Lower lobe of right lung (tissue), 2 donors: Measurements from ENCODE around the gene SMIM1. TPM values are rescaled to one million over a fixed set of nuclear protein-coding genes. Genes with fewer than 3 reads are reported as not detected.

Source experiments
- ATAC-seq, 2 donors: fragments of 200-7000 bp; cut with Tn5 transposase; one replicate each; pipeline ENCODE4 v1.9.1; 2020 to 2022; ENCODE audit warnings: mild to moderate bottlenecking in 2 of 2, moderate library complexity in 2 of 2
- DNase-seq: peaks from one replicate; pipeline ENCODE4 v3.0.0-alpha.2; 2020
- H3K27ac ChIP-seq: fragments of 200-600 bp; one replicate; pipeline ENCODE4 v1.8.0; 2022
- H3K27me3 ChIP-seq: fragments of 200-600 bp; one replicate; pipeline ENCODE4 v1.8.0; 2022; ENCODE audit warnings: low read depth
- H3K36me3 ChIP-seq: fragments of 200-600 bp; one replicate; pipeline ENCODE4 v1.8.0; 2022; ENCODE audit warnings: mild to moderate bottlenecking
- H3K4me1 ChIP-seq: fragments of 200-600 bp; one replicate; pipeline ENCODE4 v1.8.0; 2022
- H3K4me3 ChIP-seq: fragments of 200-600 bp; one replicate; pipeline ENCODE4 v1.8.0; 2022; ENCODE audit warnings: mild to moderate bottlenecking
- H3K9me3 ChIP-seq: fragments of 200-600 bp; one replicate; pipeline ENCODE4 v1.8.0; 2022
- intact Hi-C: fragments of 100-400 bp; cut with DNase I; formaldehyde crosslinking; loops from one replicate; pipeline ENCODE4 v1.11.0; 2022
- total RNA-seq: library from RNA; stranded (reverse); fragmentation: NEBNext Ultra II Directional; extraction: Animal tissue kit (Norgen Biotek cat#: 25700); gene quantifications from one replicate; pipeline ENCODE4 v1.2.1, GENCODE V29; 2021
- TF ChIP-seq, protein P1 (sequence below): fragments of 200-600 bp; IDR thresholded peaks from one replicate; pipeline ENCODE4 v1.8.0; 2022; ENCODE audit warnings: antibody characterized with exemption, mild to moderate bottlenecking
- donor health status: DM: no; HTN: yes; CAD: no; lungs with severe emphysema.

The SMIM1 gene
- total RNA-seq, 1 donor from 2014 or later: 8.5 TPM

DNA sequence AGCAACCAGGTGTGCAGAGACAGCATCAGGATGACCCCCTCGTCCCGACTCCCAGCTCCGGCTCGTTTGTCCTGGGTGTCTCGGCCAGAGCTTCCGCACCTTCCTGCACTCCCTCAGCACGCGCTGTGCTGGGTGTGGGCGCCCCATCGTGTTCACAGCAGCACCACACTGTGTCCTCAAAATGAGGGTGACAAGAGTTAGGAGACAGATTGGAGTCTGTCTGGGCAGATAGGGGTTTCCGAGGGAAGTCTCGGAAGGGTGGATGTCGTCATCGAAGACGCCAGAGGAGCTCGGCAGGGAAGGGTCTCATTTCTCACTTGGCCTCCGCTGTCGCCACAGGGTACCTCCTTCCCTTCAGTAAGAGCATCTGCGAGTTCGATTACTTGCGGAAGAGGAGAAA lies 16.2 kb upstream of the SMIM1 start:
- Histone ChIP-seq H3K4me3 (no peak overlapping the region), H3K27ac (no peak overlapping the region), H3K27me3 (peaks cover 32% of the 10 kb centered on the region), H3K9me3 (no peaks in the 10 kb centered on the region), H3K36me3 (no peaks in the 10 kb centered on the region), H3K4me1 (no peaks in the 10 kb centered on the region)
- intact Hi-C loops: no loop called here
- DNase-seq: no peak
- no peak for ATAC-seq
- TF ChIP-seq, protein P1, sequence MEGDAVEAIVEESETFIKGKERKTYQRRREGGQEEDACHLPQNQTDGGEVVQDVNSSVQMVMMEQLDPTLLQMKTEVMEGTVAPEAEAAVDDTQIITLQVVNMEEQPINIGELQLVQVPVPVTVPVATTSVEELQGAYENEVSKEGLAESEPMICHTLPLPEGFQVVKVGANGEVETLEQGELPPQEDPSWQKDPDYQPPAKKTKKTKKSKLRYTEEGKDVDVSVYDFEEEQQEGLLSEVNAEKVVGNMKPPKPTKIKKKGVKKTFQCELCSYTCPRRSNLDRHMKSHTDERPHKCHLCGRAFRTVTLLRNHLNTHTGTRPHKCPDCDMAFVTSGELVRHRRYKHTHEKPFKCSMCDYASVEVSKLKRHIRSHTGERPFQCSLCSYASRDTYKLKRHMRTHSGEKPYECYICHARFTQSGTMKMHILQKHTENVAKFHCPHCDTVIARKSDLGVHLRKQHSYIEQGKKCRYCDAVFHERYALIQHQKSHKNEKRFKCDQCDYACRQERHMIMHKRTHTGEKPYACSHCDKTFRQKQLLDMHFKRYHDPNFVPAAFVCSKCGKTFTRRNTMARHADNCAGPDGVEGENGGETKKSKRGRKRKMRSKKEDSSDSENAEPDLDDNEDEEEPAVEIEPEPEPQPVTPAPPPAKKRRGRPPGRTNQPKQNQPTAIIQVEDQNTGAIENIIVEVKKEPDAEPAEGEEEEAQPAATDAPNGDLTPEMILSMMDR: no peak

DNA sequence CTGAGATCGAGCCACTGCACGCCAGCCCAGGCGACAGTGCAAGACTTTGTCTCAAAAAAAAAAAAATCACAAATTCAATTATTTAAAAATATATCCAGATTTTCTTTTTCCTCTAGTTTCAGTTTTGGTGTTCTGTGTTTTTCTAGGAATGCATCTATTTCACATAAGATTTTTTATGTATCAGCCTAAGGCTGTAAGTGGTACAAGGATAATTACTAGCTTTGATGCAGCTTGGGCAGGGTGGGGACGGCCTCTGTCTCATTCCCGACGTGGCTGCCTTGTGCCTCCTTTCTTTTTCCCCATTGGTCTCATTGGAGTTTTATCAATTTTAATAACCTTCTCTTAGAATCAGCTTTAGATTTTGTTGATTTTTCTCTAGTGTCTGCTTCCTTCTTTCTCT lies 13.4 kb upstream of the SMIM1 start:
- intact Hi-C loops: no loop called here
- TF ChIP-seq, protein P1: no peak
- H3K4me1 ChIP-seq: no peaks in the 10 kb centered on the region
- ATAC-seq (no peak), DNase-seq (no peak)
- peaks cover 43% of the 10 kb centered on the region for H3K27me3 ChIP-seq
- no peak overlapping the region for H3K4me3 ChIP-seq
- no peaks in the 10 kb centered on the region for H3K9me3 ChIP-seq
- no peak overlapping the region for H3K27ac ChIP-seq
- H3K36me3 ChIP-seq: no peaks in the 10 kb centered on the region

- intact Hi-C loops: no loop called here
- Histone ChIP-seq H3K27me3 (peaks cover 37% of the 10 kb centered on the region), H3K9me3 (no peaks in the 10 kb centered on the region), H3K4me1 (no peaks in the 10 kb centered on the region), H3K27ac (no peak overlapping the region), H3K4me3 (no peak overlapping the region), H3K36me3 (no peaks in the 10 kb centered on the region)
- DNase-seq (no peak), ATAC-seq (no peak)
- TF ChIP-seq, protein P1: no peak
These were observed 12.8 kb upstream of the SMIM1 start for GRCh38 chr1:3759796-3760195.

DNA sequence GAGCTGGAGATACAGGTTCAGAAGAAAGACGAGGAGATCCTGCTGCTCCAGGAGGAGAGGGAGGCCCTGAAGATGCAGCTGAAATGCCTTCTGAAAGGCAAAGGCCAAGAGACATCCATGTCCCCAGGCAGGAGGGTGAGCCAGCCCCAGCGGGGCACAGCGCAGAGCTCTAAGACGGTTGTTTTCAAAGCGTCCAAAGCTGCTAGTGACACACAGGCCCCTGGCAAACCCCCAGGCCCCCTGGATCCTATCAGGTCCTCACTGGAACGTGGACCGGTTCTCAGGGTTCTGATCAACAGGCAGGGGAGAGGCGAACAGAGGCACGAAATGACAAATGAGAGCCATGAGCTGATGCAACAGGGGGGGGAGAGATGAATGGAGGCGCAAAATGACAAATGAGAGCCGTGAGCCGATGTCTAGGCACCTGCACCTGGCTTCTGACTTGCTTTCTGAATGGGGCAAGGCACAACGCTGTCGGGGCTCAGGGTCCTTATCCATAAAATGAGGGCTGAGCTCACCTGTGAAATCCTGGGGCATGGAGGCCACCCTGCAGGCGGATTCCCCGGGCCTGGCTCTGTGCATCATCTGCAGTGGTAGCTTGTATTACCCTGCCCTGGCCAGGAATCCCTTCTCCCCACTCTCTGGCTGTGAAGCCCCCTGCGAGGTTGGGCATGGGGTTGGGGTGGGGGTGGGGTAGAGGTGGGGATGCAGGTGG lies 11.1 kb upstream of the SMIM1 start:
- H3K9me3 ChIP-seq: no peaks in the 10 kb centered on the region
- TF ChIP-seq, protein P1: no peak
- DNase-seq: no peak
- no peak overlapping the region for H3K4me3 ChIP-seq
- intact Hi-C loops: no loop called here
- no peak overlapping the region for H3K27ac ChIP-seq
- peaks cover 29% of the 10 kb centered on the region for H3K27me3 ChIP-seq
- H3K4me1 ChIP-seq: no peaks in the 10 kb centered on the region
- H3K36me3 ChIP-seq: no peaks in the 10 kb centered on the region
- no peak for ATAC-seq

- TF ChIP-seq, protein P1: no peak
These were observed 10.2 kb upstream of the SMIM1 start for GRCh38 chr1:3762151-3762872.

More at GRCh38 chr1:3762151-3762872, 10.2 kb upstream of the SMIM1 start:
- Histone ChIP-seq H3K27ac (no peak overlapping the region), H3K4me3 (no peak overlapping the region), H3K4me1 (no peaks in the 10 kb centered on the region), H3K36me3 (no peaks in the 10 kb centered on the region), H3K27me3 (peaks cover 28% of the 10 kb centered on the region), H3K9me3 (no peaks in the 10 kb centered on the region)
- no peak for DNase-seq
- ATAC-seq: peak in 1 of 2 donors; percentile 16
- intact Hi-C loops: no loop called here
